ENCODE measurements around the gene PLK3. TPM values are rescaled to one million over a fixed set of nuclear protein-coding genes. Genes with fewer than 3 reads are reported as not detected.

PLK3 gene
- total RNA-seq, 1 donor from 2014 or later: 2.2 TPM

GRCh38 chr1:44839576-44839975, 39.4 kb downstream of the PLK3 start:
- Mint-ChIP-seq H3K4me3 (peak overlapping the region; percentile 21), H3K27ac (no peak overlapping the region), H3K36me3 (peaks cover 2% of the 10 kb centered on the region), H3K27me3 (ENCODE audit: insufficient read depth, low read depth) (peaks cover 20% of the 10 kb centered on the region), H3K9me3 (no peaks in the 10 kb centered on the region), H3K4me1 (peaks cover 18% of the 10 kb centered on the region)
- H3K9me3 ChIP-seq (ENCODE audit: low read depth): no peaks in the 10 kb centered on the region
- no peak overlapping the region for H3K4me2 ChIP-seq
- no peaks in the 10 kb centered on the region for H3K79me2 ChIP-seq (ENCODE audit: low read depth)
- H3K27me3 ChIP-seq: peaks cover 23% of the 10 kb centered on the region
- no peaks in the 10 kb centered on the region for H3K36me3 ChIP-seq
- H3F3A ChIP-seq (ENCODE audit: low read depth): peaks cover 18% of the 10 kb centered on the region
- no peak overlapping the region for H3K9ac ChIP-seq
- H3K4me3 ChIP-seq: no peak overlapping the region
- H2AFZ ChIP-seq (replicated peaks): no peak overlapping the region
- H3K27ac ChIP-seq: no peak overlapping the region
- no peak for TF ChIP-seq CTCF (IDR thresholded peaks at IDR 0.05)
- no peak for TF ChIP-seq EZH2phosphoT487 (IDR thresholded peaks at IDR 0.05)
- no peak for TF ChIP-seq EZH2 (IDR thresholded peaks at IDR 0.05)
- DNase-seq (ENCODE audit: low spot score): no peak
- H4K20me1 ChIP-seq (ENCODE audit: low read depth): no peaks in the 10 kb centered on the region
- no peaks in the 10 kb centered on the region for H3K4me1 ChIP-seq

- Histone ChIP-seq H3K27me3 (peaks cover 23% of the 10 kb centered on the region), H3K27ac (no peak overlapping the region), H3F3A (ENCODE audit: low read depth) (peaks cover 17% of the 10 kb centered on the region), H3K4me1 (no peaks in the 10 kb centered on the region), H3K9ac (no peak overlapping the region), H3K9me3 (ENCODE audit: low read depth) (no peaks in the 10 kb centered on the region), H4K20me1 (ENCODE audit: low read depth) (no peaks in the 10 kb centered on the region), H3K4me3 (peak overlapping the region; percentile 60), H3K4me2 (peak overlapping the region; percentile 87), H3K36me3 (no peaks in the 10 kb centered on the region), H3K79me2 (ENCODE audit: low read depth) (no peaks in the 10 kb centered on the region), H2AFZ (replicated peaks) (peak overlapping the region; percentile 52)
- Mint-ChIP-seq H3K36me3 (peaks cover 2% of the 10 kb centered on the region), H3K4me1 (peaks cover 12% of the 10 kb centered on the region), H3K27me3 (ENCODE audit: insufficient read depth, low read depth) (peaks cover 18% of the 10 kb centered on the region), H3K9me3 (no peaks in the 10 kb centered on the region), H3K4me3 (peak overlapping the region; percentile 84), H3K27ac (no peak overlapping the region)
- TF ChIP-seq EZH2phosphoT487 (IDR thresholded peaks at IDR 0.05): no peak
- TF ChIP-seq EZH2 (IDR thresholded peaks at IDR 0.05): no peak
- no peak for TF ChIP-seq CTCF (IDR thresholded peaks at IDR 0.05)
- peak; percentile 39 for DNase-seq (ENCODE audit: low spot score)
Measured at GRCh38 chr1:44842486-44842861, 42.3 kb downstream of the PLK3 start.

- H3K4me1 ChIP-seq: no peaks in the 10 kb centered on the region
- no peaks in the 10 kb centered on the region for H4K20me1 ChIP-seq (ENCODE audit: low read depth)
- H3K36me3 Mint-ChIP-seq: peaks cover 2% of the 10 kb centered on the region
- no peak within 1 kb of the TSS for H3K27ac ChIP-seq
- peaks cover 12% of the 10 kb centered on the region for H3K4me1 Mint-ChIP-seq
- TF ChIP-seq EZH2phosphoT487 (IDR thresholded peaks at IDR 0.05) (peak; percentile 26), EZH2 (IDR thresholded peaks at IDR 0.05) (no peak)
- no peak within 1 kb of the TSS for H3K27ac Mint-ChIP-seq
- no peaks in the 10 kb centered on the region for H3K9me3 Mint-ChIP-seq
- H3K4me2 ChIP-seq: peak within 1 kb of the TSS; percentile 87
- no peaks in the 10 kb centered on the region for H3K9me3 ChIP-seq (ENCODE audit: low read depth)
- H3K9ac ChIP-seq: no peak within 1 kb of the TSS
- H3F3A ChIP-seq (ENCODE audit: low read depth): peaks cover 17% of the 10 kb centered on the region
- H3K4me3 ChIP-seq: peak within 1 kb of the TSS; percentile 60
- H3K36me3 ChIP-seq: no peaks in the 10 kb centered on the region
- peaks cover 18% of the 10 kb centered on the region for H3K27me3 Mint-ChIP-seq (ENCODE audit: insufficient read depth, low read depth)
- peak within 1 kb of the TSS; percentile 52 for H2AFZ ChIP-seq (replicated peaks)
- H3K4me3 Mint-ChIP-seq: peak within 1 kb of the TSS; percentile 84
- no peaks in the 10 kb centered on the region for H3K79me2 ChIP-seq (ENCODE audit: low read depth)
- H3K27me3 ChIP-seq: peaks cover 23% of the 10 kb centered on the region
- peak; percentile 94 for DNase-seq (ENCODE audit: low spot score)
Measured at GRCh38 chr1:44842862-44843655, 42.9 kb downstream of the PLK3 start, which contains the start of gene PTCH2. Gene PTCH2 (minus strand): TSS chr1:44843253. CDS start chr1:44842932, 321 bp downstream.

- peaks cover 9% of the 10 kb centered on the region for H3K4me1 ChIP-seq
- H3K27ac Mint-ChIP-seq: no peak overlapping the region
Measured at GRCh38 chr1:44846985-44847384, 46.8 kb downstream of the PLK3 start.

More at GRCh38 chr1:44846985-44847384, 46.8 kb downstream of the PLK3 start:
- no peaks in the 10 kb centered on the region for H3K79me2 ChIP-seq (ENCODE audit: low read depth)
- no peak overlapping the region for H3K27ac ChIP-seq
- no peaks in the 10 kb centered on the region for H3K36me3 ChIP-seq
- H3K4me1 Mint-ChIP-seq: peaks cover 12% of the 10 kb centered on the region
- no peaks in the 10 kb centered on the region for H3K9me3 ChIP-seq (ENCODE audit: low read depth)
- H3K27me3 Mint-ChIP-seq (ENCODE audit: insufficient read depth, low read depth): peaks cover 5% of the 10 kb centered on the region
- peaks cover 13% of the 10 kb centered on the region for H3K27me3 ChIP-seq
- no peak overlapping the region for H3K4me3 Mint-ChIP-seq
- no peaks in the 10 kb centered on the region for H3K9me3 Mint-ChIP-seq
- DNase-seq (ENCODE audit: low spot score): no peak
- no peak overlapping the region for H3K4me2 ChIP-seq
- TF ChIP-seq EZH2phosphoT487 (IDR thresholded peaks at IDR 0.05) (no peak), CTCF (IDR thresholded peaks at IDR 0.05) (no peak), EZH2 (IDR thresholded peaks at IDR 0.05) (no peak)
- H4K20me1 ChIP-seq (ENCODE audit: low read depth): no peaks in the 10 kb centered on the region
- H3K9ac ChIP-seq: no peak overlapping the region
- no peak overlapping the region for H2AFZ ChIP-seq (replicated peaks)
- H3K4me3 ChIP-seq: no peak overlapping the region
- H3F3A ChIP-seq (ENCODE audit: low read depth): peaks cover 8% of the 10 kb centered on the region
- peaks cover 9% of the 10 kb centered on the region for H3K36me3 Mint-ChIP-seq

All from neural progenitor cell (in vitro differentiated cells).